ENCODE measurements around the gene ACTR2.

GRCh38 chr2:65278531-65278981, 50.9 kb downstream of the ACTR2 start:
- no peak for TF ChIP-seq POLR2A (IDR thresholded peaks at IDR 0.05)
- no peak for TF ChIP-seq CTCF (IDR thresholded peaks at IDR 0.05)

Measured in tibial nerve (tissue), 3 donors.